ENCODE measurements around the gene CREBRF.

DNA sequence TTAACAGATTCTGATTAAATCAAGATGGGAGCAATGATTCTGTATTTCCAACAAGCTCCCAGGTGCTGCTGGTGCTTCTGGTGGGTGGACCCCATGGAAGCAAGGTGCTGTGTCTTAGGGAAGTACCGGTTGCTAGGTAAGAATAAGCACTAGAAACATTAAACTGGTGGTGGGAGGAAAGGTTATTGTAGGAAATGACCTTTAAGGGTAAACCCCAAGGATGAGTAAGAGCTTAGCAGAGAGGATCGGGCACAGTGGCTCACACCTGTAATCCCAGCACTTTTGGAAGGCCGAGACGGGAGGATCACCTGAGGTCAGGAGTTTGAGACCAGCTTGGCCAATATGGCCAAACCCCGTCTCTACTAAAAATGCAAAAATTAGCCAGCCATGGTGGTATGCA is 16.2 kb upstream of the CREBRF start:
- TF ChIP-seq, protein P1, sequence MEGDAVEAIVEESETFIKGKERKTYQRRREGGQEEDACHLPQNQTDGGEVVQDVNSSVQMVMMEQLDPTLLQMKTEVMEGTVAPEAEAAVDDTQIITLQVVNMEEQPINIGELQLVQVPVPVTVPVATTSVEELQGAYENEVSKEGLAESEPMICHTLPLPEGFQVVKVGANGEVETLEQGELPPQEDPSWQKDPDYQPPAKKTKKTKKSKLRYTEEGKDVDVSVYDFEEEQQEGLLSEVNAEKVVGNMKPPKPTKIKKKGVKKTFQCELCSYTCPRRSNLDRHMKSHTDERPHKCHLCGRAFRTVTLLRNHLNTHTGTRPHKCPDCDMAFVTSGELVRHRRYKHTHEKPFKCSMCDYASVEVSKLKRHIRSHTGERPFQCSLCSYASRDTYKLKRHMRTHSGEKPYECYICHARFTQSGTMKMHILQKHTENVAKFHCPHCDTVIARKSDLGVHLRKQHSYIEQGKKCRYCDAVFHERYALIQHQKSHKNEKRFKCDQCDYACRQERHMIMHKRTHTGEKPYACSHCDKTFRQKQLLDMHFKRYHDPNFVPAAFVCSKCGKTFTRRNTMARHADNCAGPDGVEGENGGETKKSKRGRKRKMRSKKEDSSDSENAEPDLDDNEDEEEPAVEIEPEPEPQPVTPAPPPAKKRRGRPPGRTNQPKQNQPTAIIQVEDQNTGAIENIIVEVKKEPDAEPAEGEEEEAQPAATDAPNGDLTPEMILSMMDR (IDR thresholded peaks at IDR 0.05; ENCODE audit: low read depth, low read length) = no peak
- TF ChIP-seq EZH2phosphoT487 (IDR thresholded peaks at IDR 0.05; ENCODE audit: low read depth) = no peak

Measured in OCI-LY3 (cell line).